ENCODE data around the gene B4GALT5. TPM values are rescaled to one million over a fixed set of nuclear protein-coding genes. Genes with fewer than 3 reads are reported as not detected.
"Not testable (repeated sequence)": the region's sequence is repeated elsewhere in the genome, so short reads cannot be mapped to it uniquely, and the experiment has no call there.

B4GALT5 gene
- total RNA-seq, 3 donors from 2014 or later (not counting 1 experiment from before 2014, with no cell fraction given), result 15.5 to 29.1 (median 28.6) TPM

- WGBS (ENCODE audit: insufficient coverage), result 4% methylated on average over 3 of the region's 7 CpGs
- Mint-ChIP-seq H3K27me3 (ENCODE audit: low read depth in 2 of 2) (no peaks in the 10 kb centered on the region), H3K27ac (peak overlapping the region in 1 of 2 donors; percentile 92), H3K4me3 (peak overlapping the region; percentile 83), H3K4me1 (peaks cover 61 to 76% of the 10 kb centered on the region in 2 donors), H3K9me3 (no peaks in the 10 kb centered on the region), H3K36me3 (no peaks in the 10 kb centered on the region)
- Histone ChIP-seq H3K36me3 (ENCODE audit: control insufficient read depth, insufficient read depth, low read length) (no peaks in the 10 kb centered on the region), H3K27ac (ENCODE audit: low read length) (peak overlapping the region; percentile 84), H3K27me3 (ENCODE audit: control insufficient read depth, insufficient read depth, low read length) (no peaks in the 10 kb centered on the region), H3K4me1 (ENCODE audit: control insufficient read depth, insufficient read depth, low read length) (peaks cover 37% of the 10 kb centered on the region), H3K9me3 (ENCODE audit: control insufficient read depth, insufficient read depth, low read length) (no peaks in the 10 kb centered on the region), H3K4me3 (ENCODE audit: low read length) (peak overlapping the region; percentile 16)
- ATAC-seq (peak; percentile 49 to 67 (median 57)), DNase-seq (peak in 1 of 2 donors; percentile 71)
- intact Hi-C loops (cut with micrococcal nuclease), result loop anchor here (1.0 to 10.0 kb wide), 6 partner anchors 8 to 445 kb away; partner anchors contain the start of genes B4GALT5, SLC9A8, UBE2V1 and ZNFX1
- TF ChIP-seq, protein P1, sequence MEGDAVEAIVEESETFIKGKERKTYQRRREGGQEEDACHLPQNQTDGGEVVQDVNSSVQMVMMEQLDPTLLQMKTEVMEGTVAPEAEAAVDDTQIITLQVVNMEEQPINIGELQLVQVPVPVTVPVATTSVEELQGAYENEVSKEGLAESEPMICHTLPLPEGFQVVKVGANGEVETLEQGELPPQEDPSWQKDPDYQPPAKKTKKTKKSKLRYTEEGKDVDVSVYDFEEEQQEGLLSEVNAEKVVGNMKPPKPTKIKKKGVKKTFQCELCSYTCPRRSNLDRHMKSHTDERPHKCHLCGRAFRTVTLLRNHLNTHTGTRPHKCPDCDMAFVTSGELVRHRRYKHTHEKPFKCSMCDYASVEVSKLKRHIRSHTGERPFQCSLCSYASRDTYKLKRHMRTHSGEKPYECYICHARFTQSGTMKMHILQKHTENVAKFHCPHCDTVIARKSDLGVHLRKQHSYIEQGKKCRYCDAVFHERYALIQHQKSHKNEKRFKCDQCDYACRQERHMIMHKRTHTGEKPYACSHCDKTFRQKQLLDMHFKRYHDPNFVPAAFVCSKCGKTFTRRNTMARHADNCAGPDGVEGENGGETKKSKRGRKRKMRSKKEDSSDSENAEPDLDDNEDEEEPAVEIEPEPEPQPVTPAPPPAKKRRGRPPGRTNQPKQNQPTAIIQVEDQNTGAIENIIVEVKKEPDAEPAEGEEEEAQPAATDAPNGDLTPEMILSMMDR (IDR thresholded peaks at IDR 0.05), result no peak
Measured at GRCh38 chr20:49669601-49670189, 44.0 kb downstream of the B4GALT5 start.

GRCh38 chr20:49668878-49669195 lies 44.8 kb downstream of the B4GALT5 start:
- H3K9me3 Mint-ChIP-seq; H3K9me3 ChIP-seq (ENCODE audit: control insufficient read depth, insufficient read depth, low read length); H3K36me3 Mint-ChIP-seq; H3K36me3 ChIP-seq (ENCODE audit: control insufficient read depth, insufficient read depth, low read length); ATAC-seq; H3K27me3 ChIP-seq (ENCODE audit: control insufficient read depth, insufficient read depth, low read length); DNase-seq; H3K27me3 Mint-ChIP-seq (ENCODE audit: low read depth in 2 of 2): not testable (repeated sequence)
- 8% methylated on average over 1 of the region's 2 CpGs for WGBS (ENCODE audit: insufficient coverage)
- Mint-ChIP-seq H3K4me1 (peaks cover 55 to 78% of the 10 kb centered on the region in 2 donors), H3K27ac (peak overlapping the region in 1 of 2 donors; percentile 92), H3K4me3 (peak overlapping the region; percentile 83)
- H3K4me1 ChIP-seq (ENCODE audit: control insufficient read depth, insufficient read depth, low read length), result peaks cover 29% of the 10 kb centered on the region
- intact Hi-C loops (cut with micrococcal nuclease), result loop anchor here (1.0 to 10.0 kb wide), 6 partner anchors 8 to 446 kb away; partner anchors contain the start of genes B4GALT5, SLC9A8, UBE2V1 and ZNFX1
- H3K4me3 ChIP-seq (ENCODE audit: low read length), result peak overlapping the region; percentile 16
- peak overlapping the region; percentile 84 for H3K27ac ChIP-seq (ENCODE audit: low read length)

DNA sequence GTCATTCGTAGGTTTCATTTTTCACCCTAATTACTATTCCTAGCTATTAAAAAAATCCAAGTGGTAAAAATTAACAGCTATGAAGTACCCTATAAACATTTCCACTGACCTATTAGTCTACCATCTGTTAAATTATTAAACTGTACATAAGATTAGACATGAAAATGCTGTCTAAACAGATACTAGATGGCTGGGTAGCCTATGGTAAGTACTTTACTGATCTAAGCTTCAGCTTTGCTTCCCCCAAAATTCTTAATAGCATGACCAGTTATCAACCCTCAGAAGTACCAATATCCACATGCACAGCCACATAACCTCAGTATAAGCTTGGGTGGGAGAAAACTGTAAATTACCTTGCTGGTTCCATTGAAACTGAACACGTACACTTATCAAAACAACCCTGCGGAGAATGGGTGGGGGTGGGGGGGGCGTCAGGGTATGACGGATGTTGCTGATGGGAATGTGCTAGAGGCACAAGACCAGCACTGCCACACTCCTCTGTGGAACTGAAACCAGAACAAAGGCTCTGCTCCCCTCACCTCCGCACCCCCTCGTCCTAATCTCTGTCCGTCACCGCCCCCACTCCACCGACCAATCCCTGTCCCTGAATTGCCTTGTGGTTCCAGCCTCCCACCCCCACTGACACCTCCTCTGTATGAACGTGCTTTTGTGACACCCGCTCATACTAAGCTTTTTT lies 45.3 kb downstream of the B4GALT5 start:
- peaks cover 27% of the 10 kb centered on the region for H3K4me1 ChIP-seq (ENCODE audit: control insufficient read depth, insufficient read depth, low read length)
- H3K4me1 Mint-ChIP-seq, result peaks cover 56 to 79% of the 10 kb centered on the region in 2 donors
- ATAC-seq, result peak; percentile 91 to 95 (median 92)
- no peaks in the 10 kb centered on the region for H3K36me3 Mint-ChIP-seq
- no peaks in the 10 kb centered on the region for H3K9me3 ChIP-seq (ENCODE audit: control insufficient read depth, insufficient read depth, low read length)
- TF ChIP-seq, protein P1 (IDR thresholded peaks at IDR 0.05), result no peak
- H3K27me3 ChIP-seq (ENCODE audit: control insufficient read depth, insufficient read depth, low read length), result no peaks in the 10 kb centered on the region
- H3K4me3 Mint-ChIP-seq, result peak overlapping the region; percentile 83
- H3K36me3 ChIP-seq (ENCODE audit: control insufficient read depth, insufficient read depth, low read length), result no peaks in the 10 kb centered on the region
- H3K9me3 Mint-ChIP-seq, result no peaks in the 10 kb centered on the region
- 25% methylated on average over 8 of the region's 12 CpGs for WGBS (ENCODE audit: insufficient coverage)
- DNase-seq, result peak; percentile 84 to 92
- H3K4me3 ChIP-seq (ENCODE audit: low read length), result peak overlapping the region; percentile 16
- H3K27ac ChIP-seq (ENCODE audit: low read length), result peak overlapping the region; percentile 84
- peak overlapping the region in 1 of 2 donors; percentile 92 for H3K27ac Mint-ChIP-seq
- H3K27me3 Mint-ChIP-seq (ENCODE audit: low read depth in 2 of 2), result no peaks in the 10 kb centered on the region
- intact Hi-C loops (cut with micrococcal nuclease), result loop anchor here (2.0 to 10.0 kb wide), 5 partner anchors 44 to 446 kb away; partner anchors contain the start of genes B4GALT5, SLC9A8, UBE2V1 and ZNFX1

- Histone ChIP-seq H3K4me1 (ENCODE audit: control insufficient read depth, insufficient read depth, low read length) (peaks cover 29% of the 10 kb centered on the region), H3K27me3 (ENCODE audit: control insufficient read depth, insufficient read depth, low read length) (no peaks in the 10 kb centered on the region), H3K36me3 (ENCODE audit: control insufficient read depth, insufficient read depth, low read length) (no peaks in the 10 kb centered on the region), H3K9me3 (ENCODE audit: control insufficient read depth, insufficient read depth, low read length) (no peaks in the 10 kb centered on the region), H3K4me3 (ENCODE audit: low read length) (no peak overlapping the region), H3K27ac (ENCODE audit: low read length) (no peak overlapping the region)
- Mint-ChIP-seq H3K9me3 (no peaks in the 10 kb centered on the region), H3K27me3 (ENCODE audit: low read depth in 2 of 2) (no peaks in the 10 kb centered on the region), H3K36me3 (no peaks in the 10 kb centered on the region), H3K27ac (peak overlapping the region in 1 of 2 donors; percentile 92), H3K4me1 (peaks cover 58 to 79% of the 10 kb centered on the region in 2 donors), H3K4me3 (no peak overlapping the region)
- DNase-seq (no peak), ATAC-seq (no peak)
- WGBS (ENCODE audit: insufficient coverage), result 82% methylated on average over 3 of the region's 3 CpGs
- TF ChIP-seq, protein P1 (IDR thresholded peaks at IDR 0.05), result no peak
- intact Hi-C loops (cut with micrococcal nuclease), result loop anchor here (10.0 kb wide), 2 partner anchors 392 to 448 kb away; partner anchors contain the start of genes UBE2V1 and ZNFX1
Measured at GRCh38 chr20:49666911-49667310, 46.8 kb downstream of the B4GALT5 start.

Measured in natural killer cell (primary cell).